Neutrophil (primary cell): ENCODE measurements around the gene YPEL1.
A peak's percentile ranks its signal among the peaks of the same experiment; 100 is the strongest.

ENCODE experiments used
- H3K27ac ChIP-seq: fragments of 200-600 bp; sonication (generic); 2 replicates; pipeline ENCODE4 v1.5.1; 2016; ENCODE audit warnings: mild to moderate bottlenecking, moderate library complexity
- H3K27me3 ChIP-seq: fragments of 200-600 bp; sonication (generic); 2 replicates; pipeline ENCODE4 v1.6.0; 2016; ENCODE audit warnings: mild to moderate bottlenecking
- H3K36me3 ChIP-seq: fragments of 200-600 bp; sonication (generic); 2 replicates; pipeline ENCODE4 v1.5.1; 2017
- H3K4me1 ChIP-seq, 2 experiments: fragments of 200-600 bp in 1 of 2; sonication (generic) in 1 of 2; 1 replicate in 1 of 2; 2 replicates in 1 of 2; pipeline versions ENCODE4 v1.5.1 to v1.6.1; 2013 to 2016; ENCODE audit warnings: low read depth in 1 of 2, low read length in 1 of 2, mild to moderate bottlenecking in 1 of 2, moderate library complexity in 1 of 2; ENCODE audit not compliant: control insufficient read depth in 1 of 2, insufficient read depth in 1 of 2
- H3K4me3 ChIP-seq, 2 experiments: fragments of 200-600 bp in 1 of 2; sonication (generic) in 1 of 2; 1 replicate in 1 of 2; 2 replicates in 1 of 2; pipeline ENCODE4 v1.5.1; 2013 to 2016; ENCODE audit warnings: low read depth in 1 of 2, low read length in 1 of 2, mild to moderate bottlenecking in 1 of 2, moderate library complexity in 1 of 2
- H3K9me3 ChIP-seq: fragments of 200-600 bp; sonication (generic); 2 replicates; pipeline ENCODE4 v1.5.1; 2016
- TF ChIP-seq, protein P1 (sequence below): fragments of 200-600 bp; sonication (generic); IDR thresholded peaks from 2 replicates; pipeline ENCODE4 v1.5.1; 2016; ENCODE audit warnings: antibody characterized with exemption

The YPEL1 gene

DNA sequence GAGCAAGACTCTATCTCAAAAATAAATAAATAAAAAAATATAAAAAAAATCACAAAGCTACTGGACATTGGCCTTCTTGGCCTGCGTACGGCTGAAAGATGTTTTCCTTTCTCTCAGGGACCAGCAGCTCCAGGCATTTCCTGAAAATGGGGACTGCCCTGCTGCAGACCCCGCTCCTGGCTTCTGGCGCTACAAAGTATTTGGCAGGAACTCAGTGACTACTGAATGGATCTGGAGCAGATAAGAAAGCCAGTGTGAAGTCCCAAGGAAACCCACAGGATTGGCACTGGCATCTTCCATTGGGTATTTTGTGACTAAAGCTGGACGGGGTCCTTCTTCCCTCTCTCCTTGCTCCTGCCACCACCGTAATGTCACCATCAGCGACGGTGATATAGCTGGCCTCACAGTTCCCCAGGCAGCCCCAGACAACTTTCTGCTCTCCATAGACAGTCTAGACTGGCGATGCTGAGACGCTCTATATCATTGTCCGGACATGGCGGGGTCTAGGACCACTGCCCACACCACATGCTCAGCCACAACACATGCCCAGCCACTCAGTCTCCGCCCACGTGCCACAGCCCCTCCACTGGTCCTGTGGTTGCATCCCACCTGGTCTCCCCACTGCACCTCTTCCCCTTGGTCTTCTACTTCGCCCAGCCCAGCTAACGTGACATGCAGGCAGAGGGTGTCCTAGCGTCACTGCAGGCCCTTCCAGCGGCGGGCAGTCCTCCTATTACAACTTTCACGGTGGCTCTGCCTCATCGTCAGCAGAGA lies 22.7 kb upstream of the YPEL1 start:
- TF ChIP-seq, protein P1, sequence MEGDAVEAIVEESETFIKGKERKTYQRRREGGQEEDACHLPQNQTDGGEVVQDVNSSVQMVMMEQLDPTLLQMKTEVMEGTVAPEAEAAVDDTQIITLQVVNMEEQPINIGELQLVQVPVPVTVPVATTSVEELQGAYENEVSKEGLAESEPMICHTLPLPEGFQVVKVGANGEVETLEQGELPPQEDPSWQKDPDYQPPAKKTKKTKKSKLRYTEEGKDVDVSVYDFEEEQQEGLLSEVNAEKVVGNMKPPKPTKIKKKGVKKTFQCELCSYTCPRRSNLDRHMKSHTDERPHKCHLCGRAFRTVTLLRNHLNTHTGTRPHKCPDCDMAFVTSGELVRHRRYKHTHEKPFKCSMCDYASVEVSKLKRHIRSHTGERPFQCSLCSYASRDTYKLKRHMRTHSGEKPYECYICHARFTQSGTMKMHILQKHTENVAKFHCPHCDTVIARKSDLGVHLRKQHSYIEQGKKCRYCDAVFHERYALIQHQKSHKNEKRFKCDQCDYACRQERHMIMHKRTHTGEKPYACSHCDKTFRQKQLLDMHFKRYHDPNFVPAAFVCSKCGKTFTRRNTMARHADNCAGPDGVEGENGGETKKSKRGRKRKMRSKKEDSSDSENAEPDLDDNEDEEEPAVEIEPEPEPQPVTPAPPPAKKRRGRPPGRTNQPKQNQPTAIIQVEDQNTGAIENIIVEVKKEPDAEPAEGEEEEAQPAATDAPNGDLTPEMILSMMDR: no peak
- Histone ChIP-seq H3K9me3 (no peaks in the 10 kb centered on the region), H3K27ac (no peak overlapping the region), H3K4me1 (no peaks in the 10 kb centered on the region), H3K27me3 (no peaks in the 10 kb centered on the region), H3K4me3 (no peak overlapping the region), H3K36me3 (peaks cover 100% of the 10 kb centered on the region)

- Histone ChIP-seq H3K9me3 (no peaks in the 10 kb centered on the region), H3K4me1 (no peaks in the 10 kb centered on the region), H3K27ac (no peak overlapping the region), H3K27me3 (no peaks in the 10 kb centered on the region), H3K4me3 (no peak overlapping the region), H3K36me3 (peaks cover 95% of the 10 kb centered on the region)
- TF ChIP-seq, protein P1: no peak
These were observed 20.3 kb upstream of the YPEL1 start for GRCh38 chr22:21755851-21756284.

DNA sequence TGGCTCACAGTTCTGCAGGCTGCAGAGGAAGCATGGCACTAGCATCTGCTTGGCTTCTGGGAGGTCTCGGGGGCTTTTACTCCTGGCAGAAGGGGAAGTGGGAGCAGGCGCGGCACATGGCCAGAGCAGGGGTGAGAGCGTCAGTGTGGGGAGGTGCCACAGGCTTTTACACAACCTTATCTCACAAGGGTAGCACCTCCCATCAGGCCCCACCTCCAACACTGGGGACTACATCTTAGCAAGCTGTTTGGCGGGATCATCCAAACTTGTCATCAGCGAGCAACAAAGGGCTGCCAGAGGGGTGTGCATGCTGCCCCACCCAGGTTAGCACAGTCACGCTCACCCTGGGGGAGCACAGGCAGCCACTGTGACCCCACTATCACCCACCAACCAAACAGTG lies 18.9 kb upstream of the YPEL1 start:
- Histone ChIP-seq H3K4me1 (no peaks in the 10 kb centered on the region), H3K9me3 (no peaks in the 10 kb centered on the region), H3K27ac (no peak overlapping the region), H3K4me3 (no peak overlapping the region), H3K27me3 (no peaks in the 10 kb centered on the region), H3K36me3 (peaks cover 82% of the 10 kb centered on the region)
- TF ChIP-seq, protein P1: no peak

DNA sequence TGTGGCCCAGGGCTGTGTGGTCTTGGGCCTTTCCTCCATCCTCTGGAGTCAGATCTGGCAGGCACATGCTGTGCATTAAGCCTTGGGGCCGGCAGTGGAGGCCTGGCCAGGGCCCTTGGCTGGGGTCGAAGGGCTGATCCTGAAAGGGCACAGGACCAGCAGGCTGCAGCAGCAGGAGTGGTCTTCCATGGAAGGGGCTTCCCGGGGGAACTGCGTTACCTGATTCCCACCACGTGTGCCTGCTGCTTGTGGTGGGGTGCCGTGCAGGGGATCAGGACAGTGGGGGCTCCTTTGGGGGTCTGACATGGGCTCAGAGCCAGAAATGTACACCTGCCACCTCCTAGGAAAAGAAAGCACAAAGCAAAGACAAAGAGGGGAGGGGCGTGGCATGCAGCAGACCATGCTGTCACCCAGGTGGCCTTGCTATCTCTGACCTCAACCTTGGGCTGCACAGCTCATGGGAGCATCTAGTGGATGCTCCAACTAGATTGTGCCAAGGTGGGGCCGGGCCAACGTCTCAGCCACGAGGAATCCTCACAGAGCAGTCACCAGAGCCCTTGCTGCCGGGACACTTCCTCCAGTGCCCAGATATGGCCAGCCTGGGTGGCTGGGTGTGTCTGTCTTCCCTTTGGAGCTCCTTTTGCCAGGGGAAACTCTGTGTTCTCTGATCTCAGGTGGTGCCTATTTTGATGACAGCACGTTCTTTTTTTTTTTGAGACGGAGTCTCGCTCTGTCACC lies 17.9 kb upstream of the YPEL1 start:
- TF ChIP-seq, protein P1: no peak
- Histone ChIP-seq H3K36me3 (peaks cover 72% of the 10 kb centered on the region), H3K9me3 (no peaks in the 10 kb centered on the region), H3K27me3 (no peaks in the 10 kb centered on the region), H3K4me1 (no peaks in the 10 kb centered on the region), H3K4me3 (no peak overlapping the region), H3K27ac (peak overlapping the region; percentile 6)

GRCh38 chr22:21752276-21752675 lies 16.7 kb upstream of the YPEL1 start:
- Histone ChIP-seq H3K27me3 (no peaks in the 10 kb centered on the region), H3K36me3 (peaks cover 60% of the 10 kb centered on the region), H3K4me3 (no peak overlapping the region), H3K9me3 (no peaks in the 10 kb centered on the region), H3K27ac (peak overlapping the region; percentile 6), H3K4me1 (no peaks in the 10 kb centered on the region)
- TF ChIP-seq, protein P1: no peak
